ENCODE data around the gene FRRS1.
"Not testable (repeated sequence)": the region's sequence is repeated elsewhere in the genome, so short reads cannot be mapped to it uniquely, and the experiment has no call there.

The FRRS1 gene

DNA sequence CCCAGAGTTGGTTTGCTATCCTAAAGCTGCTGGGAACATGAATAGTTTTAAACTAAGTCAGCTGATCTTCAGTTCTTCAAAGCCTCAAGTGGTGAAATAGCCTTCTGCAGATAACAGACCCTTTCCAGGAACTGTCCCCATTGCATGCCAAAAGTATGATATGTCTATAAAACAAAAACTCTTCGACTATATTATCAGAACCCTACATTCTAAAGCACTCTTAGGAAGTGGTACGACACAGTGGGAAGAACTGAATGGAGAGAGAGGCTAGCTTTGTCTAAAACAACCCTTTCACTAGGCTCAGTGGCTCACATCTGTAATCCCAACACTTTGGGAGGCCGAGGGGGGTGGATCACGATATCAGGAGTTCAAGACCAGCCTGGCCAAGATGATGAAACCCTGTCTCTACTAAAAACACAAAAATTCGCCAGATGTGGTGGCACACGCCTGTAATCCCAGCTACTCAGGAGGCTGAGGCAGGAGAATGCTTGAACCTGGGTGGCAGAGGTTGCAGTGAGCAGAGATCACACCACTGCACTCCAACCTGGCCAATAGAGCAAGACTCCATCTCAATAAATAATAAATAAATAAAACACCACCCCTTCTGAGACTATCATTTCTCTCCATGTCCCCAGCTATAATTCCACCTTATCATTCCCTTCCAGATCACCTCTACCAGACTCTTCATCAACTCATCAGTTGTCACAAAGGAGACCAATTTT is 2.2 kb upstream of the FRRS1 start:
- no peaks in the 10 kb centered on the region for H3K27me3 ChIP-seq (ENCODE audit: control insufficient read depth, insufficient read depth, low read length, poor library complexity, severe bottlenecking)
- H3K36me3 ChIP-seq (ENCODE audit: control insufficient read depth, insufficient read depth, low read length), result no peaks in the 10 kb centered on the region
- H3K27ac ChIP-seq (ENCODE audit: insufficient read depth, low read depth, low read length, poor library complexity, severe bottlenecking), result no peak overlapping the region
- no peaks in the 10 kb centered on the region for H3K4me1 ChIP-seq (ENCODE audit: control insufficient read depth, insufficient read depth, low read length)
- no peak overlapping the region for H3K4me3 ChIP-seq (ENCODE audit: insufficient read depth, low read depth, low read length)
- 85 to 89% methylated on average over 6 of the region's 6 CpGs for WGBS, 2 experiments
- no peaks in the 10 kb centered on the region for H3K9me3 ChIP-seq (ENCODE audit: control insufficient read depth, low read length)

DNA sequence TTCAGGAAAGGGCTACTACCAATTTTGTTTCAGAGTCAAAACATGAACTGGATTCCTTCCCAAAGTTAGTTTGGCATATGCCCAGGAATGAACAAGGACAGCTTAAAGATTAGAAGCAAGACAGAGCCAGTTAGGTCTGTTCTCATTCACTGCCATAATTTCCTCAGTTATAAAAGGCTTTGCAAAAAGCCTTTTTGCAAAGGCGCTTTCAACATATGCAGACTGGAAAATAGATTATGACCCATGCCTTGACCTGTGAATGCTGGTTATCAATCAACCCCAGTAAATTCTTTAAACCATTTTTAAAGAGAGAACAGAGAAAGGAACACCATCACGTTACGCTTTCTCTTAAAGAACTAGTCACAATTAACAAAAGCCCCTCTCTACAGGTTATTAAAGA is 1.7 kb upstream of the FRRS1 start:
- Histone ChIP-seq H3K9me3 (ENCODE audit: control insufficient read depth, low read length) (no peaks in the 10 kb centered on the region), H3K4me3 (ENCODE audit: insufficient read depth, low read depth, low read length) (no peak overlapping the region), H3K27ac (ENCODE audit: insufficient read depth, low read depth, low read length, poor library complexity, severe bottlenecking) (no peak overlapping the region), H3K4me1 (ENCODE audit: control insufficient read depth, insufficient read depth, low read length) (no peaks in the 10 kb centered on the region), H3K27me3 (ENCODE audit: control insufficient read depth, insufficient read depth, low read length, poor library complexity, severe bottlenecking) (no peaks in the 10 kb centered on the region), H3K36me3 (ENCODE audit: control insufficient read depth, insufficient read depth, low read length) (no peaks in the 10 kb centered on the region)
- 83 to 96% methylated on average over 1 to 3 of the region's 3 CpGs for WGBS, 2 experiments

DNA sequence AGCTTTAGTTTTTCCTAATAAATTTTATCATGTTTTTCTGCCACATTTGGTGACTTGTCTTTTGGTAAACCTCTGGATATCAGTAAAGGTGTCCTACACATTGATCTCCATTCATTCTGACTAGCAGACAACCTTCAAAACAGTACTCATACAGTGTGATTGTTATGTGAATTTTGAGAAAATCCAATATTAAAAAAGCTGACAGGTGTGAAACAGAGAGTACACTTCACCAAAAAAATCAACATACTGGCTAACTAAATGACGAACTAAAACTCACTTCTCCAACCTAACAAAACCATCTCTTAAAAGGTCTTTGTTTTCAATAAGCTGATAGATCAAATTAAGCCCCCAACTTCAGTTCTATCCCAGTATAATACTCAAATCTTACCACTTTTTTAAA is 1.5 kb downstream of the FRRS1 start:
- Histone ChIP-seq H3K4me1 (ENCODE audit: control insufficient read depth, insufficient read depth, low read length) (no peaks in the 10 kb centered on the region), H3K27me3 (ENCODE audit: control insufficient read depth, insufficient read depth, low read length, poor library complexity, severe bottlenecking) (no peaks in the 10 kb centered on the region), H3K9me3 (ENCODE audit: control insufficient read depth, low read length) (no peaks in the 10 kb centered on the region), H3K27ac (ENCODE audit: insufficient read depth, low read depth, low read length, poor library complexity, severe bottlenecking) (no peak overlapping the region), H3K4me3 (ENCODE audit: insufficient read depth, low read depth, low read length) (no peak overlapping the region), H3K36me3 (ENCODE audit: control insufficient read depth, insufficient read depth, low read length) (no peaks in the 10 kb centered on the region)
- 84 to 96% methylated on average over 1 of the region's 1 CpG for WGBS, 2 experiments

DNA sequence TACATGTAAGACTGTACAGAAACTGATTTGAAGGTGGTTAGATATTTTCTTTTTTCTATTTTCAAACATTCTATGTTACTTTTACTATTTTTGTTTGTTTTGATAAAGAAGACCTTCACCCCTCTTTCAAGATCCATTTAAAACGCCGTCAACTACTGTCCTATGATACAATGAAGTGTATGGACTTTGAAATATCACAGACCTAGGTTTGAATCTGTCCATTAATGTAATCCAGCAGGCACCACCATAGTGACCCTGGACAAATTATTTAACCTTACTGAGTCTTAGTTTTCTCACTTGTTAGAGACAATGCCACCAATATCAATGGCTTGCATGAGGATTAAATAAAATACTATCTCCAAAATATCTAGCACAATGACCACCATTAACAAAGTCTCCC is 2.0 kb downstream of the FRRS1 start:
- no peak overlapping the region for H3K27ac ChIP-seq (ENCODE audit: insufficient read depth, low read depth, low read length, poor library complexity, severe bottlenecking)
- no peaks in the 10 kb centered on the region for H3K9me3 ChIP-seq (ENCODE audit: control insufficient read depth, low read length)
- H3K27me3 ChIP-seq (ENCODE audit: control insufficient read depth, insufficient read depth, low read length, poor library complexity, severe bottlenecking), result no peaks in the 10 kb centered on the region
- H3K36me3 ChIP-seq (ENCODE audit: control insufficient read depth, insufficient read depth, low read length), result no peaks in the 10 kb centered on the region
- H3K4me1 ChIP-seq (ENCODE audit: control insufficient read depth, insufficient read depth, low read length), result no peaks in the 10 kb centered on the region
- WGBS, 2 experiments, result 100% methylated on average over 2 of the region's 2 CpGs; no CpG with 5 or more reads in 1 of the 2 experiments
- H3K4me3 ChIP-seq (ENCODE audit: insufficient read depth, low read depth, low read length), result no peak overlapping the region

DNA sequence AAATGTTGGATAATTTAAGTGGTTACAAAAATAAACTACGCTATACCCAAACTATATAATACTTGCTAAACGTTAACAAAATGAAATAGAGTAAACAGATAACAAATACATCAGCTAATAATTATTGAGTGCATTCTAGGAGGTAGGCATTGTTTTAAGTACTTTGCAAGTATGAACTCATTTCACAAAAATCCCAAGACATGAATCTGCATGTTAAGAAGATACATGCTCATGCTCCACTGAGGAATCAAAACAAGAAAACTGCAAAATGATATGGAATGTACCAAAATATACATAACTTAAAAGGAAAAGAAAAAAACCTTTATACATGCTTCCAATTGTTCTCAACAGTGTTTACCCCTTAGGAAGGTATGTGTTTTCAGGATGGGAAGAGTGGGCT is 2.5 kb downstream of the FRRS1 start:
- Histone ChIP-seq H3K27ac (ENCODE audit: insufficient read depth, low read depth, low read length, poor library complexity, severe bottlenecking) (no peak overlapping the region), H3K36me3 (ENCODE audit: control insufficient read depth, insufficient read depth, low read length) (no peaks in the 10 kb centered on the region), H3K27me3 (ENCODE audit: control insufficient read depth, insufficient read depth, low read length, poor library complexity, severe bottlenecking) (no peaks in the 10 kb centered on the region), H3K4me1 (ENCODE audit: control insufficient read depth, insufficient read depth, low read length) (no peaks in the 10 kb centered on the region), H3K9me3 (ENCODE audit: control insufficient read depth, low read length) (no peaks in the 10 kb centered on the region), H3K4me3 (ENCODE audit: insufficient read depth, low read depth, low read length) (no peak overlapping the region)
- WGBS, 2 experiments, result no CpG with 5 or more reads among the region's 2 CpGs

DNA sequence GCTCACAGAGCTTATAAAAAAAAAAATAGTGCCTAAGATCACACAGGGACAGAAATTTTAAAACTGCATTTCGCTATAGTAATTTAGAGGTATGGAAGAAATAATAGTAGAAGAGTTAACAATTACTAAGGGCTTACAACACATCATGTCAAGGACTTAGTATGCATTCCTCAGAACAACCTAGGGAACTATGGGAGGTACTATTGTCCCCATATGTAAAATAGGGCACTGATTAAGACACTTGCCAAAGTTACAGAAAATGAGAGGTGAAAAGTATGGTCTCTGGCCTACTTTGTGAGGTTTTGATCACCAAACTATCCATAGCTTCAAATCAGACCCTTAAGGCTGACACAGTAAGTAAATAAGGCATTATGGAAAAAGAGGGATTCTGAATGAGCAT is 4.7 kb downstream of the FRRS1 start:
- Histone ChIP-seq H3K4me1 (ENCODE audit: control insufficient read depth, insufficient read depth, low read length) (no peaks in the 10 kb centered on the region), H3K36me3 (ENCODE audit: control insufficient read depth, insufficient read depth, low read length) (no peaks in the 10 kb centered on the region), H3K27ac (ENCODE audit: insufficient read depth, low read depth, low read length, poor library complexity, severe bottlenecking) (no peak overlapping the region), H3K4me3 (ENCODE audit: insufficient read depth, low read depth, low read length) (no peak overlapping the region), H3K9me3 (ENCODE audit: control insufficient read depth, low read length) (no peaks in the 10 kb centered on the region), H3K27me3 (ENCODE audit: control insufficient read depth, insufficient read depth, low read length, poor library complexity, severe bottlenecking) (no peaks in the 10 kb centered on the region)
- 100% methylated on average over 1 of the region's 1 CpG for WGBS, 2 experiments

DNA sequence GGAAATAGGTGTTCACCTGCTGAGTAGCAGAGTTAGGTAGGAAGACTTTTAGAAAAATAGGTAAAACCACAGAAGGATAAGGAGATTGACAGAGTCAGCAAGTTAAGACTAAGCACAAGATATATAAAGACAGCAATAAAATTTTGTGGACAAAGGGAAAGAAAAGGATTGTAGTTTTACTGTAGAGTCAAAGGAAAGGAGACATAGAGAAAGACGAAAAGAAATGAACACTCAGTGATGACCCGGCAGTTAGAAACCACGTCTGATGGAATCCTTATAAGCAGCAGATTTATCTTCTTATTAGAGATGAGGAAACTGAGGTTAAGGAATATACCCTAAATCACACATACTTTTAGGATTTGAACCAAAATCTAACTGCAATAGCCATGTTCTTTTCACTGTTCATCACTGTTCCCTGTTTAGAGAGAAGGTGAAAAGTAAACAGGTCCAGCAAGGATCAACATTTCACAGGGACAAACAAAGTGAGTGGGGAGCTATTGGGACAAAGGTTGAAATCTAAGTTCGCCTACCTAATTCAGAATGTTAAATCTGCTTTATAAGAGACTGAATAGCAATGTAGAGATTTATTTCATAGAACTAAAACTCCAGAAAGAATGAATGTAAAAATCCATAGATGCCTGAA is 6.8 kb downstream of the FRRS1 start:
- no peak overlapping the region for H3K27ac ChIP-seq (ENCODE audit: insufficient read depth, low read depth, low read length, poor library complexity, severe bottlenecking)
- H3K4me1 ChIP-seq (ENCODE audit: control insufficient read depth, insufficient read depth, low read length), result no peaks in the 10 kb centered on the region
- 72 to 81% methylated on average over 3 to 4 of the region's 4 CpGs for WGBS, 2 experiments
- no peaks in the 10 kb centered on the region for H3K27me3 ChIP-seq (ENCODE audit: control insufficient read depth, insufficient read depth, low read length, poor library complexity, severe bottlenecking)
- H3K4me3 ChIP-seq (ENCODE audit: insufficient read depth, low read depth, low read length), result no peak overlapping the region
- H3K36me3 ChIP-seq (ENCODE audit: control insufficient read depth, insufficient read depth, low read length), result no peaks in the 10 kb centered on the region
- no peaks in the 10 kb centered on the region for H3K9me3 ChIP-seq (ENCODE audit: control insufficient read depth, low read length)

DNA sequence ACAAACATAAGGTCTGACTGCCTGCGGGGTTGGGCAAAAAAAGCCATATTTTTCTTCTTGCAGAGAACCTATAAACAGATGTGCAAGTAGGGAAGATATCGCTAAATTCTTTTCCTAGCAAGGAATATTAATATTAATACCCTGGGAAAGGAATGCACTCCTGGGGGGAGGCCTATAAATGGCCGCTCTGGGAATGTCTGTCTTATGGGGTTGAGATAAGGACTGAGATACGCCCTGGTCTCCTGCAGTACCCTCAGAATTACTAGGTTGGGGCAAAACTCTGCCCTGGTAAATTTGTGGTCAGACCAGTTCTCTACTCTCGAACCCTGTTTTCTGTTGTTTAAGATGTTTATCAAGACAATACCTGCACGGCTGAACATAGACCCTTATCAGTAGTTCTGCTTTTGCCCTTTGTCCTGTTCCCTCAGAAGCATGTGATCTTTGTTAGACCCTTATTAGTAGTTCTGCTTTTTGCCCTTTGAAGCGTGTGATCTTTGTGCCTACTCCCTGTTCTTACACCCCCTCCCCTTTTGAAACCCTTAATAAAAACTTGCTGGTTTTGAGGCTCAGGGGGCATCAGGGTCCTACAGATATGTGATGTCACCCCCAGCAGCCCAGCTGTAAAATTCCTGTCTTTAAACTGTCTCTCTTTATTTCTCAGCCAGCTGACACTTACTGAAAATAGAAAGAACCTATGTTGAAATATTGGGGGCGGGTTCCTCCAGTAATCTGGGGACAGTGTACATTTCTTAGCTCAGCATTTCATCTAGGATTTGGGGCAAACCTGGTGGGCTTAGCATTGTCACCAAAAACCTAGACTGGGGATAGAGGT is 7.5 kb downstream of the FRRS1 start:
- 96 to 97% methylated on average over 6 to 8 of the region's 8 CpGs for WGBS, 2 experiments
- H3K4me3 ChIP-seq (ENCODE audit: insufficient read depth, low read depth, low read length); H3K36me3 ChIP-seq (ENCODE audit: control insufficient read depth, insufficient read depth, low read length); H3K4me1 ChIP-seq (ENCODE audit: control insufficient read depth, insufficient read depth, low read length); H3K9me3 ChIP-seq (ENCODE audit: control insufficient read depth, low read length); H3K27ac ChIP-seq (ENCODE audit: insufficient read depth, low read depth, low read length, poor library complexity, severe bottlenecking); H3K27me3 ChIP-seq (ENCODE audit: control insufficient read depth, insufficient read depth, low read length, poor library complexity, severe bottlenecking): not testable (repeated sequence)

DNA sequence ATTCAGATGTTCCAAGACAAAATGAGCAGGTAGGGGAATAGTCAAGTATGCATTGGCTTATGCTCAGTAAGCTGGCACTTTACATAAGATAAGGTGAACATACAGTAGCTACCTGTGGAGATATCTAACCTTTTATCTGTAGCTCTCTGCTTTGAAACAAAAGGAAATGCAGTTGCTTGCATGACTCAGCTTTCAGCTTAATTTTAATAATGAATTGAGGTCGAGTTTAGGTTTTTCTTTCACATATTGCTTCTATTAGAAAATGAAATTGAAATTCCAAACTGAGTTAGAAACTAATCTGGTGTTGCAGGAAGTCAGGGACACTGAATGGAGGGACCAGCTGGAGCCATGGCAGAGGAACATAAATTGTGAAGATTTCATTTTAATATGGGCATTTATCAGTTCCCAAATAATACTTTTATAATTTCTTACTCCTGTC is 8.3 kb downstream of the FRRS1 start:
- Histone ChIP-seq H3K27ac (ENCODE audit: insufficient read depth, low read depth, low read length, poor library complexity, severe bottlenecking) (no peak overlapping the region), H3K4me3 (ENCODE audit: insufficient read depth, low read depth, low read length) (no peak overlapping the region), H3K4me1 (ENCODE audit: control insufficient read depth, insufficient read depth, low read length) (no peaks in the 10 kb centered on the region), H3K36me3 (ENCODE audit: control insufficient read depth, insufficient read depth, low read length) (no peaks in the 10 kb centered on the region), H3K9me3 (ENCODE audit: control insufficient read depth, low read length) (no peaks in the 10 kb centered on the region), H3K27me3 (ENCODE audit: control insufficient read depth, insufficient read depth, low read length, poor library complexity, severe bottlenecking) (no peaks in the 10 kb centered on the region)
- WGBS, 2 experiments, result 24 to 25% methylated on average over 1 of the region's 1 CpG

DNA sequence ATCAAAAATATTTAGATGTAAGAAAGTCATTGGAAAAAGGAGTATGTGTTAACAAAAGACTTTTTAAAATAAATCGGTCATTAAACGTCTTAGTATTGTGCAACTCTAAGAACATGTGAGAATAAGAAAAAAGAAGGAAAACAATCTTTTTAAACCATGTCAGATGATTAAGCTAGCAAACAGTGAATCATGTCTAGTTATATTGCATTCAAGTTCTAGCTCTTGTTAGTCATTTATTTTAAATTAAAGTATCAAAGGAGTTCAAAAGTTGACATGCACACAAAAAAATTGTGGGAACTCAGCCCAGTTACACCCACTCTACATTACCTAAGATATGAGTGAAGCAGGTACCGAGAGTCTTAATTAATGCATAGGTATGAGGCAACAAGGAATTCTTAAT is 9.8 kb downstream of the FRRS1 start:
- Histone ChIP-seq H3K36me3 (ENCODE audit: control insufficient read depth, insufficient read depth, low read length) (no peaks in the 10 kb centered on the region), H3K9me3 (ENCODE audit: control insufficient read depth, low read length) (no peaks in the 10 kb centered on the region), H3K27ac (ENCODE audit: insufficient read depth, low read depth, low read length, poor library complexity, severe bottlenecking) (no peak overlapping the region), H3K27me3 (ENCODE audit: control insufficient read depth, insufficient read depth, low read length, poor library complexity, severe bottlenecking) (no peaks in the 10 kb centered on the region), H3K4me1 (ENCODE audit: control insufficient read depth, insufficient read depth, low read length) (no peaks in the 10 kb centered on the region), H3K4me3 (ENCODE audit: insufficient read depth, low read depth, low read length) (no peak overlapping the region)
- 91 to 100% methylated on average over 2 to 3 of the region's 3 CpGs for WGBS, 2 experiments
